NCI-H128 (cell line): Measurements from ENCODE around the gene BACE2.

Source experiments
- DNase-seq: peaks from one replicate; lab custom pipeline; 2025; ENCODE audit not compliant: unreplicated experiment; lab: John Stamatoyannopoulos, UW

Gene BACE2

DNA sequence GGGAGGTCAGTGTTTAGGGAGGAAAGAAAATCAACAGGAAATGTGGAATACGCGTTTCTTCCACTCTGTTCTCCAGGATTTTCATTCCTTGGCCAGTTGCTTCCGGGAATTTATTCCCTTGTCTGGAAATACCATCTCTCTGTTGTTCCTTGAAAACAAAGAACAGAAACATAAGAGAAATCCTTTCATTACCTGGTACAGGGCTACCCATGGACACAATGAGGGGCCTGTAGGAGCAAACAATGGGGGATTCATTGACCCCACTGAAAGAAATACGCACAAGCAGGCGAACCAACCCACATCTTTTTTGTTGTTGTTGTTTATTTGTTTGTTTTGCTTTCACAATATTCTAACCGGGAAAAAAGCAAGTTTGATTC is 20.0 kb upstream of the BACE2 start:
- no peak for DNase-seq

DNA sequence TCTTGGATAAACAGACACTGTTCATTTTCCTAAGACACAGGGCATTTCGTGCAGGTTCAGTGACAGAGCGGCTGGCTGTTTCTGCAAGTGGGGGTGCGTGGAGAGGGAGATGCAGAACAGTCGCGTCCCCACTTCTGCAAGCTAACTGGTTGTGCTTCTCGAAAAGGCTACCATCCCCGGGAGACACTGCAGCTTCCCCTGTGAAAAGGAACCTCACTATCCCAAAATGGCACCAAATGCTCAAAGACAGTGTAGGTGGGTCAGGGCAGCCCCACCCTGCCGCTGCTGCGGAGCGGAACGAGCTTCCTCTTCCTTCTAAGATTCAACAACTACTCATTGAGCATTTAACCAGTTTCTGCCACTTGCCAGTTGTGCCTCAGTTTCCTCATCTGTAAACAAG is 19.2 kb upstream of the BACE2 start:
- no peak for DNase-seq

GRCh38 chr21:41149199-41149598 is 18.8 kb upstream of the BACE2 start:
- no peak for DNase-seq

DNA sequence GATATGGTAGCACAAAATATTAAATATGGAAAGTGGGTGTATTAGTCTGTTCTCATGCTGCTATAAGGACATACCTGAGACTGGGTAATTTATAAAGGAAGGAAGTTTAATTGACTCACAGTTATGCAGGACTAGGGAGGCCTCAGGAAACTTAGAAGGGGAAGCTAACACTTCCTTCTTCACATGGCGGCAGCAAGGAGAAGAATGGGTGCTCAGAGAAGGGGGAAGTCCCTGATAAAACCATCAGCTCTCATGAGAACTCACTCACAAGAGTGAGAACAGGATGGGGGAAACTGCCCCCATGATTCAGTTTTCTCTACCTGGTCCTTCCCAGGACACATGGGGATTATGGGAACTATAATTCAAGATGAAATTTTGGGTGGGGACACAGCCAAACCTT is 15.8 kb upstream of the BACE2 start:
- DNase-seq, result no peak

DNA sequence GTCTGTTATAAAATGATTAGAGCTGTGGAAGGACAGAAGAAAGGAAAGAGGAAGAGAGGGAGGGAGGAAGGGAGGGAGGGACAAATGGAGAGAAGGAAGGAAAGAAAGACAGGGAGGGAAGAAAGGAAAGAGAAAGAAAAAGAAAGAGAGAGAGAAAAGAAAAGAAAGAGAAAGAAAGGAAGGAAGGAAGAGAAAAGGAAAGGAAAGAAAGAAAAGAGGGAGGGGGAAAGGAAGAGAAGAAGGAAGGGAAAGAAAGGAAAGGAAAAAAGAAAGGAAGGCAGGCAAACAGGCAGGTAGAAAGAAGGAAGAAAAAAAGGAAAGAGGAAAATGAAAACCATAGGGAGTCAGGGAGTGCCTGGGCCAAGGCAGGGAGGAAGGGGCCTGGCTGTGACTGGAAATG is 14.5 kb upstream of the BACE2 start:
- DNase-seq, result no peak

DNA sequence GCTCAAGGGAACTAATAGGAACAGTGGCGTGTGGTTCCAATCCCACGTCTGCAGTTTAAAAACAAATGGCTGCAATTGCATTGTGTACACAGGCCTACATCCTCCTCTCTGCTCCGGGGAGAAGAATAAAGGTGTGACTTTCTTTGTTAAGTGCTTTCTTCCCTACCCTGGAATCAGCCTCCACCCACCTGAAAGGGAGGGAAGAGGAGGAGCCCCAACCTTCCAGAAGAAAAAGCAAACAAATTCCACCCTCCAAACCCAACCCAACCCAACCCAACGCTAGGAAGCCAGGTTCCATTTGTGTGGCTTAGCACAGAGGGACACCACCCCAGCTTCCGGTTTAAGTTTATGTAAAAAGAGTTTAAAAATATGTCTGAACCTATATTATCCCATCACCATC is 11.8 kb upstream of the BACE2 start:
- DNase-seq, result no peak

DNA sequence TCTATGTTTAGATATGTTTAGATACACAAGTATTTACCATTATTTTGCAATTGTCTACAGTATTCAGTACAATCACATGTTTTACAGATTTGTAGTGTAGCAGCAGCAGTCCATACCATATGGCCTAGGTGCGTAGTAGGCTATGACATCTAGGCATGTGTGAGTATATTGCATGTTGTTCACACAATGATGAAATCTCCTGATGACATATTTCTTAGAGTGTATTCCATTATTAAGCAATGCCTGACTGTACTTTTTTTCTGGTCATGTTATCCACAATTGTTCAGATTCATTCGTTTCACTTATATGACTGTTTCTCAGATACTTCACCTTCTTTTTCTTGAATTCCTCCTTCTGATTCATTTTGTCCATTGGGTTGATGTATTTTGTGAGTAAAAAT is 9.9 kb upstream of the BACE2 start:
- DNase-seq, result no peak

DNA sequence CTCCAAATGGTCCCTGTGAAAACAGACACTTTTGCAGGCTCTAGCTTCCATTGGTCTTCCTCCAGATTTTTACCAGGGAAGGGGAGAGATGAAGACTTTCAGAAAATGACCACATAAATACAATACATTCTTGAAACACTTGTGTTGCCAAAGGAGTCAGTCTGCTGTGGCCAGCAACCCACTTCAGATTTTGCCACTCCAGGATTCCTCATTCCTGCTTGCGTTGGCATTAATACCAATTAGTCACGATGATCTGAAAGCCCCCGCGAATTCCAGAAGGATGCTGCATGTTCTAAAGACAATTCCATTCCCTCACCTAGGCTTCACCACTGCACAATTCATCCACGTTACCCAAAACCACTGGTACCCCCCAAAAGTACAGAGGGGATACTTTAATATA is 7.9 kb upstream of the BACE2 start:
- DNase-seq, result no peak

- no peak for DNase-seq
Observed at GRCh38 chr21:41161428-41161827, 6.5 kb upstream of the BACE2 start.

DNA sequence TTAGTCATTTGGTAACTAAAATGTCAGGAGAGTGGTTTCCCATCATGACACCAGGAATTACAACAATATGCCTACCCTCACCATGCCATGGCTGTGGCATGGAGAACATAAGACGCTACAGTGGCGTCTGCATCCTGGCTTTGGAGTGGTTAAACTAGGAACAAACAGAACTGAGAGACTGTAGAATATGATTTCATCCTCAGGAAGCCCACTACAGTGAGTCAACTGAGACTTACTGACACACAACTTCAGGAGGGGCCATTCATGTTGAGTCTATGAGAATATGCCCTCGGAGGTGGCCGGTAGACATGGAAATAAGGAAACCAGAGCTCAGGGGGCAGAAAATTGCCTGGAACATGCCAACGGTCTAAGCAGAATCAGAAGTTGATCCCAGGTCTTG is 5.9 kb upstream of the BACE2 start:
- no peak for DNase-seq

DNA sequence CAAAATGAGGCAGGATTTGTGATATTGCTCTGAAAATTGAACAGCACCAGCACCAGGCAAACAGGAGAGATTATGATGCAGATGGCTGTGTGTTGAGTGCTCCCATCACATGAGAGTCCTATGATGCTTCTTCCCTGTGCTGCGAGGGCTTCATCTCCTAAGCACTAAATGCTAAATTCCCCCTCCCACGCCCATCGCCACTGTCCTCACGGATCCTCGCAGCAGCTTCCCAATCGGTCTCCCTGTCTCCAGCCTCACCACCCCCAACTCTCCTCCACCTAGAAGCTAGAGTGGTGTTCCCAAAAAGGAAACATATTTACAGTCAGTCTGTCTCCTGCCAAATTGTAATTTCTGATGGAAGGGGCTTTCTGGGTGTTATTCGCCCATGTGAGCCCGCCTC is 4.9 kb upstream of the BACE2 start:
- no peak for DNase-seq

GRCh38 chr21:41164052-41164451 is 3.9 kb upstream of the BACE2 start:
- no peak for DNase-seq

DNA sequence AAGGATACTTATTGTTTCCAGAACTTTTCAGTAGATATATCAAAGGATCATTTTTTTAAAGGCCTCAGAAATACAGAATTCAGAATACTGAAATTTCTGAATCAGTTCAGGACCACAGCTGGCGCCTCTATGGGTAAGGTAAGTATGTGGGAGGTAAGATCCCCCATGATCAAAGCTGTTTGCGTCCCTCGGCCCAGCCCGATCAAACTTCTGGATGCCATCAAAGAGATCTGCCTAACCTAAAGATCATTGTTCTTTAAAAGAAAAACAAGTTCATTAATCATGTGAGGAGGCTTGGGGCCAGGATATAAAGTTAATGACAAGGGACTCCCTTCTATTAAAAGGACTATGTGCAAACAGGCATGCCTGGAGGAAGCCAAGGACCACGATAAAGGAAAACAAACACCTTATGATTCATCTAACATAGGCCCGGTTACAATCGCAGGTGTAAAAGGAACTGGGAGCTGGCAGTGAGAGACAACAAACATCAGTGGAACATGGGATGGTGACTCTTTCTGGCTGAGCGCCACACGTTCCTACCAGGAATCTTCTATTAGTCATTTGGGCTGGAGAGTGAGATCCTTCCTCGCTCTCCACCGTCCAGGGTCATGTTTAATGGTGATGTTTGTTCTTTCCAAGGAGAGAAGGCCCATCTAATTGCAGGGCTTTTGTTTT is 2.8 kb upstream of the BACE2 start:
- no peak for DNase-seq

DNA sequence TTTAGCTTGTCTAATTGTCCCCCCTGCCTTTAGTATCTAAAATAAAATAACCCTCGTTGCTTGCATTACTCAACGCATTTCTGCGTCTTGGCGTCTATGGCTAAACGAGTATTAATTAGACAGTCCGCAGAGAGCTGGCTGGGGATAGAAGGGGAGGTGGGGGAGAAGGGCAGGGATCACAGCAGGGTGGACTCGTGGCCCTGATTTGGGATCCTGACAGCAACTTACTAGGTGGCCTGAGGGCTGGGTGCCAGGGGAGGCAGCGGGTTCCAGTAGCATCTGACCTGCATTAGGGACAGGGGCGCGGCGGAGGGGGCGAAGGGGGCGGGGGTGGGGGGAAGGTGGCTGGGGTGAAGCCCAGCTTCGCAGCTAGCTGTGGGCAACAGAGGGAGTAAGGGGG is 1.1 kb upstream of the BACE2 start:
- DNase-seq, result no peak

DNA sequence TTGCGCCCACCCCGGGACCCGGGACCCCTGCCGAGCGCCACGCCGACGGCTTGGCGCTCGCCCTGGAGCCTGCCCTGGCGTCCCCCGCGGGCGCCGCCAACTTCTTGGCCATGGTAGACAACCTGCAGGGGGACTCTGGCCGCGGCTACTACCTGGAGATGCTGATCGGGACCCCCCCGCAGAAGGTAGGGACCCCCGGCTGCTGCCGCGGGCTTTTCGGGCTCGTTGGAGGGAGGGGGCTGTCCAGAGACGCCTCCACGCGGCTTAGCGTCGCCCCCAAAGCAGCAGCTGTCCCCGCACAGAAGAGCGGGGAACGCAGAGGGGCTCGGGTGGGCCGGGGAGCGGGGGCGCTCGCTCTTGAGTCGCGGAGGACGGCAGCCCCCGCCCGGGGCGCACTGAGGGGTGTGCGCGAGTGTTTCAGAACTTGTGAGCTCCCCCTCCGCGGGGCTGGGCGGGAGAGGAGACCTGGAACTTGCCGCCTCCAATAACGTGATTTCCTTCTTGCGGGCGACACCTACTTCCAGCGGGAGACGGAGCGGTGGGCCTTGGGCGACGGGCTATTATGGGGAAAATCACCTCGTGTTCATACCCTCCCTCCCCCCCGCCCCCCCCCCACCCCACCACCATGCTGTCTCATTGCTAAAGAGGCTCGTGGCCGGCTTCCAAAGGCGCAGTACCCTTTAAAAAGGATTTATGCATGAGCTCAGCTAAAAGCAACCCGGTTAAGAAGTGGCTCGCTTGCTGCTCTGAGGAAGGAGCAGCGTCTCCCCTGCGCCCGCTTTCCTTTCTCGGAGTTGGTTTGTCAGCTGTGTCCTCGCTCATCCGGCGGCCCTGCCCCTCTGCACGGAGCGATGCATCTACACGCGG is 664 bp downstream of the BACE2 start:
- DNase-seq, result no peak

DNA sequence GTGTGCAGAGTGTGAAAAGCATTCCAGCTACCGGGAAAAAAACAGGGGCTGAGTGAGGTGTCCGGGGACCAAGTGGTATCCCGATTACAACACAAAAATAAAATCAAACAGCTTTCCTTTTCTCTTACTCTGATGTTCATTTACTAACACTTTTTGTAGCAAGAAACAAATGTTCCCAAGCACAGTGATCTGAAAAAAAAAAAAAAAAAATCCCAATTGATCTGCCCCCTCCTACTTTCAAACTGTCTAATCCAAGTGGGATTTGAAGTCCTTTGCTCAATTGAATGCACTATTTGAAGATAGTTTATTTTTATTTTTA is 1.3 kb downstream of the BACE2 start:
- no peak for DNase-seq

DNA sequence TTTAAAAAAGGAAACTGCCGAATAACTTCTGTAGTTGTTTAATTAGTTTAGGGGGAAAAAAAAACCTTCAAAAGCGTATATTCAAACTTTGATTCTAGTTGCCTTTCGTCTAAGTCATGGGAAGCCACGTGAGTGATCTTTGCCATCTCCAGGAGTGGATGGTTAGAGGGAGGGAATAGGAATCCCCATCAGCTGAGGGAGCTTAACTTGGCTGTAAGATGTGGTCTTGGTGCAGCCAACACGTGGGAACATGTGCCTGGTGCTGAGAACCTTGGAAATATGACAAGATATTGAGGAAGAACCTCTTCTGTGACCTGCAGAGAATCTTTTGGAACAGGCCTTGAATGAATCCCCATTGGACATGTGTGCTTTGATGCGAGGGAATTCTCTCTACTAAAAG is 1.7 kb downstream of the BACE2 start:
- no peak for DNase-seq

DNA sequence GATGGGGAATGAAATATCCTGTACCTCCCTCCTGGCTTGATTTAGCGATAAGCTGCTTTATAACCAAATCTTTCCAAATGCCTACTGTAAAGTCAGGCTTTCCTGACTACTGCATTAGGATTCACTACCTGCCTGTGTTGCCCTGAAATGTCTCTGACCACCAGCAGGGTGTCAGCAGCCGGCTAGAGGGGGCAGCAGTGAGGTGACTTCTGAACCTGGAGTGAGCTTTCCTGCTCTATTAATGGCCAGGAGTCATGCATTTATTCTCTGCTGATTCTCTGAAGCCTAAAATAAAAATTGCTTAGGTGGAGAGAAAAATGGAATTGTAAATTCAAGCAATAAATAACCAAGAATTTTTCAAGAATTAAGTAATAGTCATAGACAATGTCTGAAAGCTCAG is 2.5 kb downstream of the BACE2 start:
- no peak for DNase-seq

DNA sequence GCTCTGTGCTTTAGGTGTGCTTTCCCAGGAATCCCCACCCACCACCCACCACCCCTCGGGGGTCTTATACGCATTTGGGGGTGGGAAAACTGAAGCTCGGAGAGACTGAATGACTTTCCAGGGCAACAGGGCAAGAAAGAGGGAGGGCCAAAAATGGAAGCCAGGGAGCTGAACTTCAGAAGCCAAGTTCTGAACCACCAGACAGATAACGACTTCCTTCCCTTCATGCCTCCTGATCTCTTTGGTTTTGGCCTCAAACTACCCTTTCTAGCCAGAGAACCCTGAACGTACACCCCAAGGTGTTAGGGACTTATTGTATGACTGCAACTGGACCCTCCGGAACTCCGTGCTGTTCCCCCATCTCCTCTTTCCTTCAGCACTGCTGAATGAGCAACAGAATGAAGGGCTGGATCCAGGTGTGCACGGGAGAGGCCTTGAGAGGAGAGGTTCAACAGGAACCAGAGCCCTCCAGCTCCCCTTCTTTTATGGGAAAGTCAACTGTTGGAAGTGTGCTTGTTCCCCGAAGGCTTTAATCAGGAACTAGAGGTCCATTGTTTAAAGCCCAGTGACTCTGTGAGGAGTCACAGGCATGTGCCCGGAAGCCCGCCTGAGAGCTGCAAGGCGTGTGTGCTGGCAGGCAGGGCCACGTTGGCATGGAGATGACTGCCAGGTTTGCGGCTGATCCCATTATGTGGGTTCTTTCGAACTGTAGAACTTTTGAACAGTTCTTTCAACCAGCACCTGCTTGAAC is 3.1 kb downstream of the BACE2 start:
- no peak for DNase-seq

DNA sequence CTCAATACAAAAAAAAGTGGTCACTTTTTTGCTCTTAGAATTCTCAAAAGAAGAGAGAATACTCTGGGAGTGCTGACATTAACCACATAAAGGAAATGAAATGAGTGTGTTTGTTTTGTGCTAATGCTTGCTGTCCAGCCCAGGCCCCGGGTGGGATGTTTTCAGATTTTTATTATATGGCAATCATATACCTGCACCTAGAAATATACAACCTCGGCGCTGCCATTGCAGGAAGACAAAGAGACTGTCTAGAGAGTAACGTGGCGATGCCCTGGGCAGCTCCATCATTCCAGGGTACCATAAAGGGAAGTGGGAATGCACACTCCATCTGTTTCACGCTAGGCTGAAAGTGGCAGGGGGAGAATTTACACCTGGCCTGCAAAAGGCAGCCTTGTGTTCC is 7.1 kb downstream of the BACE2 start:
- DNase-seq, result no peak

DNA sequence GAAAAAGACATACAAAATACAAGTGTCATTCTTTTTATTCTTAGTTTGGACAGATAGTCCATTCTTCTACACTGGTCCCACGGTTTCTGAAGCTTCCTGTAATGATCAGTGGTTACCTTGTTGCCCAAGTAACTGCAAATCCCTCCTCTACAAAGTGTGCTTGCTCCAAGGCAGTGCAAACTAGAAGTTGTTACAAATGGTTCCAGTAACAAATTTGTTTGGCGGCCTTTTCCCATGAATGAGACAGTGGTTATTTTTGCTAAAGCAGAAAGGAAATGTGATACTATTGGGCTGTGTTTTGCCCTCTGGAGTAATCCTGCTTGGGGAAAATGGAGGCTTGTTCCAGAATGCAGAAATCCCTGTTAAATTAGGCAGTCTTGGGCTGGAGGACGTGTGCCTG is 8.9 kb downstream of the BACE2 start:
- no peak for DNase-seq

GRCh38 chr21:41180752-41181151 is 12.8 kb downstream of the BACE2 start:
- DNase-seq, result no peak
